Esophagus squamous epithelium (tissue), 4 donors: ENCODE measurements around the gene UBASH3A.

Source experiments
- POLR2A ChIP-seq, 4 donors: fragments of 450-650 bp; IDR thresholded peaks; one replicate each; pipeline ENCODE4 v1.6.1; 2017; ENCODE audit warnings: antibody characterized with exemption in 4 of 4, mild to moderate bottlenecking in 4 of 4, moderate library complexity in 3 of 4
- TF ChIP-seq, protein P1 (sequence below), 6 experiments: fragments of 450-650 bp in 4 of 6; fragments of 200-600 bp in 2 of 6; sonication (generic) in 2 of 6; IDR thresholded peaks; one replicate each; pipeline ENCODE4 v1.5.1; 2016 to 2019; ENCODE audit warnings: antibody characterized with exemption in 6 of 6, mild to moderate bottlenecking in 4 of 6, moderate library complexity in 4 of 6

DNA sequence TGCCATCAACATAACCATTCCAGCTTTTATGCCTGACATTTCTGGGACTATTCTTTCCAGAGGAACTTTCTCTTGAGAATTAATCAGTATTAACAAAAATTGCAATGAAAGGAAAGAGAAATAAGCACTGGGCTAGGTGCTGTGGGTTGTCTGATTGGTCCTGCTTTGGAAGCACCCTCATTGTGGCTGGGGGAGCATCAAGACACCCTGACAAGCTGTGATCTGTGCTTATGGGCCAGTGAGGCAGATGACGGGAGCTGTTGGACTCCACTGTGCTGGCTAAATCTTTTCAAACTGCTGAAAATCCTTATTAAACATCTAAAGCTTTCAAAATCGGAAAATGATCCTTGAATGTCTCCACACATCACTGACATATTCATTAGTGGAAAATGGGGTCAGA lies 20.0 kb downstream of the UBASH3A start:
- TF ChIP-seq, protein P1, sequence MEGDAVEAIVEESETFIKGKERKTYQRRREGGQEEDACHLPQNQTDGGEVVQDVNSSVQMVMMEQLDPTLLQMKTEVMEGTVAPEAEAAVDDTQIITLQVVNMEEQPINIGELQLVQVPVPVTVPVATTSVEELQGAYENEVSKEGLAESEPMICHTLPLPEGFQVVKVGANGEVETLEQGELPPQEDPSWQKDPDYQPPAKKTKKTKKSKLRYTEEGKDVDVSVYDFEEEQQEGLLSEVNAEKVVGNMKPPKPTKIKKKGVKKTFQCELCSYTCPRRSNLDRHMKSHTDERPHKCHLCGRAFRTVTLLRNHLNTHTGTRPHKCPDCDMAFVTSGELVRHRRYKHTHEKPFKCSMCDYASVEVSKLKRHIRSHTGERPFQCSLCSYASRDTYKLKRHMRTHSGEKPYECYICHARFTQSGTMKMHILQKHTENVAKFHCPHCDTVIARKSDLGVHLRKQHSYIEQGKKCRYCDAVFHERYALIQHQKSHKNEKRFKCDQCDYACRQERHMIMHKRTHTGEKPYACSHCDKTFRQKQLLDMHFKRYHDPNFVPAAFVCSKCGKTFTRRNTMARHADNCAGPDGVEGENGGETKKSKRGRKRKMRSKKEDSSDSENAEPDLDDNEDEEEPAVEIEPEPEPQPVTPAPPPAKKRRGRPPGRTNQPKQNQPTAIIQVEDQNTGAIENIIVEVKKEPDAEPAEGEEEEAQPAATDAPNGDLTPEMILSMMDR (IDR thresholded peaks at IDR 0.05) = no peak
- no peak for TF ChIP-seq POLR2A (IDR thresholded peaks at IDR 0.05)
